ENCODE results near the gene GRIA1.

- TF ChIP-seq POLR2A (IDR thresholded peaks at IDR 0.05) = no peak
- TF ChIP-seq, protein P1, sequence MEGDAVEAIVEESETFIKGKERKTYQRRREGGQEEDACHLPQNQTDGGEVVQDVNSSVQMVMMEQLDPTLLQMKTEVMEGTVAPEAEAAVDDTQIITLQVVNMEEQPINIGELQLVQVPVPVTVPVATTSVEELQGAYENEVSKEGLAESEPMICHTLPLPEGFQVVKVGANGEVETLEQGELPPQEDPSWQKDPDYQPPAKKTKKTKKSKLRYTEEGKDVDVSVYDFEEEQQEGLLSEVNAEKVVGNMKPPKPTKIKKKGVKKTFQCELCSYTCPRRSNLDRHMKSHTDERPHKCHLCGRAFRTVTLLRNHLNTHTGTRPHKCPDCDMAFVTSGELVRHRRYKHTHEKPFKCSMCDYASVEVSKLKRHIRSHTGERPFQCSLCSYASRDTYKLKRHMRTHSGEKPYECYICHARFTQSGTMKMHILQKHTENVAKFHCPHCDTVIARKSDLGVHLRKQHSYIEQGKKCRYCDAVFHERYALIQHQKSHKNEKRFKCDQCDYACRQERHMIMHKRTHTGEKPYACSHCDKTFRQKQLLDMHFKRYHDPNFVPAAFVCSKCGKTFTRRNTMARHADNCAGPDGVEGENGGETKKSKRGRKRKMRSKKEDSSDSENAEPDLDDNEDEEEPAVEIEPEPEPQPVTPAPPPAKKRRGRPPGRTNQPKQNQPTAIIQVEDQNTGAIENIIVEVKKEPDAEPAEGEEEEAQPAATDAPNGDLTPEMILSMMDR (IDR thresholded peaks at IDR 0.05) = no peak
These were observed 26.7 kb upstream of the GRIA1 start for GRCh38 chr5:153463806-153464205.
